ENCODE data around the gene MZF1. TPM values are rescaled to one million over a fixed set of nuclear protein-coding genes. Genes with fewer than 3 reads are reported as not detected.

MZF1 gene
- total RNA-seq = 21.1 and 22.6 TPM in 2 replicates

GRCh38 chr19:58572818-58573657 lies at the start of gene MZF1:
Gene MZF1, minus strand, starts transcription at chr19:58573335. Its CDS starts 1,946 bp downstream, at chr19:58571389.

GRCh38 chr19:58558066-58558622 lies 15.0 kb downstream of the MZF1 start, which contains the start of gene UBE2M:
Gene UBE2M, minus strand, starts transcription at chr19:58558611. Its CDS starts 230 bp downstream, at chr19:58558381.

GRCh38 chr19:58554494-58555368 lies 18.4 kb downstream of the MZF1 start, which contains the start of gene CHMP2A:
Gene CHMP2A, minus strand, starts transcription at chr19:58555105. Its CDS starts 893 bp downstream, at chr19:58554212.

GRCh38 chr19:58543826-58544590 lies 29.1 kb downstream of the MZF1 start, which contains the start of gene TRIM28:
Gene TRIM28, plus strand, starts transcription at chr19:58544064. Its CDS starts 694 bp downstream, at chr19:58544758.

GRCh38 chr19:58519355-58520256 lies 53.5 kb downstream of the MZF1 start, which contains the start of gene ZBTB45:
Gene ZBTB45, minus strand, starts transcription at chr19:58519810. Its CDS starts 2,137 bp downstream, at chr19:58517673.

Other genes starting within 250 kb of the MZF1 start
- gene ZSCAN22, start 246.3 kb downstream of the MZF1 start, total RNA-seq = 2.4 and 4.3 TPM in 2 replicates
- 0.78 and 3.4 TPM in 2 replicates for gene A1BG, start 219.8 kb downstream of the MZF1 start, total RNA-seq
- 1.0 and 2.7 TPM in 2 replicates for gene ZNF497, start 210.6 kb downstream of the MZF1 start, total RNA-seq
- gene ZNF837, start 192.3 kb downstream of the MZF1 start, total RNA-seq = 1.6 and 2.7 TPM in 2 replicates
- 2,119 and 3,422 TPM in 2 replicates for gene RPS5, start 186.1 kb downstream of the MZF1 start, total RNA-seq
- 1.4 and 2.1 TPM in 2 replicates for gene RNF225, start 177.7 kb downstream of the MZF1 start, total RNA-seq
- 17.4 and 21.4 TPM in 2 replicates for gene ZNF584, start 164.7 kb downstream of the MZF1 start, total RNA-seq
- gene ZNF132, start 133.2 kb downstream of the MZF1 start, total RNA-seq = 5.8 and 6.8 TPM in 2 replicates
- gene ZNF324B, start 121.7 kb downstream of the MZF1 start, total RNA-seq = 12.0 and 15.9 TPM in 2 replicates
- gene ZNF324, start 106.3 kb downstream of the MZF1 start, total RNA-seq = 10.9 and 18.2 TPM in 2 replicates
- 3.4 and 6.1 TPM in 2 replicates for gene ZNF446, start 97.0 kb downstream of the MZF1 start, total RNA-seq
- gene SLC27A5, start 61.3 kb downstream of the MZF1 start, total RNA-seq = 4.7 and 14.0 TPM in 2 replicates
- 3.8 and 7.3 TPM in 2 replicates for gene ZBTB45, start 53.5 kb downstream of the MZF1 start, total RNA-seq
- 304 and 353 TPM in 2 replicates for gene TRIM28, start 29.3 kb downstream of the MZF1 start, total RNA-seq
- gene CHMP2A, start 18.2 kb downstream of the MZF1 start, total RNA-seq = 104 and 173 TPM in 2 replicates
- gene UBE2M, start 14.7 kb downstream of the MZF1 start, total RNA-seq = 60.7 and 100 TPM in 2 replicates